ENCODE measurements around the gene FAM161B. TPM values are rescaled to one million over a fixed set of nuclear protein-coding genes. Genes with fewer than 3 reads are reported as not detected.
"Not testable (repeated sequence)": the region's sequence is repeated elsewhere in the genome, so short reads cannot be mapped to it uniquely, and the experiment has no call there.

FAM161B gene
- total RNA-seq, 4 donors from 2014 or later = 4.2 to 5.5 (median 4.6) TPM

DNA sequence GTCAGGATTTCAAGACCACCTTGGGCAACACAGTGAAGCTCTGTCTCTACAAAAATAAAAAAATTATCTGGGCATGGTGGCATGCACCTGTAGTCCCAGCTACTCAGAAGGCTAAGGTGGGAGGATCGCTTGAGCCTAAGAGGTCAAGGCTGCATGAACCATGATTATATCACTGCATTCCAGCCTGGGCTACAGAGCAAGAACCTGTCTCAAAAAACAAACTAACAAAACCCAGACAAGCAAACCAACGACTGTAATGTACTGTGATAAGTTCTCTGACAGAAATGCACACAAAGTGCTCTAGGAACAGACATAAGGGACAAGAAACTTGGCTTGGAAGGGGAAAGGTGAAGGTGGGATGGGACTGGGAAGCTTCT lies 46.8 kb upstream of the FAM161B start:
- Histone ChIP-seq H3K9me3 (no peaks in the 10 kb centered on the region), H3K27me3 (no peaks in the 10 kb centered on the region), H3K27ac (replicated peaks in 1 of 4) (no peak overlapping the region), H3K4me1 (no peaks in the 10 kb centered on the region), H3K36me3 (peaks cover 0 to 20% (median 10%) of the 10 kb centered on the region in 4 donors), H3K4me3 (no peak overlapping the region)
- 61% methylated on average over 2 of the region's 2 CpGs for WGBS
- TF ChIP-seq POLR2A (IDR thresholded peaks at IDR 0.05; ENCODE audit: low read depth) (no peak), EP300 (IDR thresholded peaks at IDR 0.05) (no peak)
- intact Hi-C loops (cut with DNase I) = no loop called here
- DNase-seq (ENCODE audit: extremely low spot score) = no peak

GRCh38 chr14:73995977-73996378 lies 46.1 kb upstream of the FAM161B start:
- WGBS = 91% methylated on average over 8 of the region's 8 CpGs
- Histone ChIP-seq H3K4me3 (no peak overlapping the region), H3K27ac (replicated peaks in 1 of 4) (no peak overlapping the region), H3K9me3 (no peaks in the 10 kb centered on the region), H3K4me1 (no peaks in the 10 kb centered on the region), H3K36me3 (peaks cover 0 to 20% (median 10%) of the 10 kb centered on the region in 4 donors), H3K27me3 (no peaks in the 10 kb centered on the region)
- TF ChIP-seq, protein P1, sequence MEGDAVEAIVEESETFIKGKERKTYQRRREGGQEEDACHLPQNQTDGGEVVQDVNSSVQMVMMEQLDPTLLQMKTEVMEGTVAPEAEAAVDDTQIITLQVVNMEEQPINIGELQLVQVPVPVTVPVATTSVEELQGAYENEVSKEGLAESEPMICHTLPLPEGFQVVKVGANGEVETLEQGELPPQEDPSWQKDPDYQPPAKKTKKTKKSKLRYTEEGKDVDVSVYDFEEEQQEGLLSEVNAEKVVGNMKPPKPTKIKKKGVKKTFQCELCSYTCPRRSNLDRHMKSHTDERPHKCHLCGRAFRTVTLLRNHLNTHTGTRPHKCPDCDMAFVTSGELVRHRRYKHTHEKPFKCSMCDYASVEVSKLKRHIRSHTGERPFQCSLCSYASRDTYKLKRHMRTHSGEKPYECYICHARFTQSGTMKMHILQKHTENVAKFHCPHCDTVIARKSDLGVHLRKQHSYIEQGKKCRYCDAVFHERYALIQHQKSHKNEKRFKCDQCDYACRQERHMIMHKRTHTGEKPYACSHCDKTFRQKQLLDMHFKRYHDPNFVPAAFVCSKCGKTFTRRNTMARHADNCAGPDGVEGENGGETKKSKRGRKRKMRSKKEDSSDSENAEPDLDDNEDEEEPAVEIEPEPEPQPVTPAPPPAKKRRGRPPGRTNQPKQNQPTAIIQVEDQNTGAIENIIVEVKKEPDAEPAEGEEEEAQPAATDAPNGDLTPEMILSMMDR (IDR thresholded peaks at IDR 0.05) = no peak
- TF ChIP-seq POLR2A (IDR thresholded peaks at IDR 0.05; ENCODE audit: low read depth) (no peak), POLR2AphosphoS5 (IDR thresholded peaks at IDR 0.05) (no peak), EP300 (IDR thresholded peaks at IDR 0.05) (no peak)
- intact Hi-C loops (cut with DNase I) = no loop called here
- DNase-seq (ENCODE audit: extremely low spot score) = no peak

GRCh38 chr14:73994926-73995325 lies 45.0 kb upstream of the FAM161B start:
- H3K27me3 ChIP-seq; H3K4me3 ChIP-seq; H3K9me3 ChIP-seq; intact Hi-C loops (cut with DNase I); DNase-seq (ENCODE audit: extremely low spot score); H3K4me1 ChIP-seq; H3K27ac ChIP-seq (replicated peaks in 1 of 4): not testable (repeated sequence)
- WGBS = 95% methylated on average over 7 of the region's 7 CpGs
- peaks cover 0 to 20% (median 10%) of the 10 kb centered on the region in 4 donors for H3K36me3 ChIP-seq

GRCh38 chr14:73991092-73991491 lies 41.2 kb upstream of the FAM161B start:
- Histone ChIP-seq H3K4me1 (no peaks in the 10 kb centered on the region), H3K9me3 (no peaks in the 10 kb centered on the region), H3K36me3 (peaks cover 13 to 26% (median 24%) of the 10 kb centered on the region in 4 donors), H3K4me3 (no peak overlapping the region), H3K27me3 (no peaks in the 10 kb centered on the region), H3K27ac (replicated peaks in 1 of 4) (no peak overlapping the region)
- 78% methylated on average over 4 of the region's 4 CpGs for WGBS
- intact Hi-C loops (cut with DNase I) = no loop called here
- DNase-seq (ENCODE audit: extremely low spot score) = no peak
- TF ChIP-seq, protein P1 (IDR thresholded peaks at IDR 0.05) = no peak
- TF ChIP-seq POLR2AphosphoS5 (IDR thresholded peaks at IDR 0.05) (no peak), POLR2A (IDR thresholded peaks at IDR 0.05; ENCODE audit: low read depth) (no peak), EP300 (IDR thresholded peaks at IDR 0.05) (no peak)

DNA sequence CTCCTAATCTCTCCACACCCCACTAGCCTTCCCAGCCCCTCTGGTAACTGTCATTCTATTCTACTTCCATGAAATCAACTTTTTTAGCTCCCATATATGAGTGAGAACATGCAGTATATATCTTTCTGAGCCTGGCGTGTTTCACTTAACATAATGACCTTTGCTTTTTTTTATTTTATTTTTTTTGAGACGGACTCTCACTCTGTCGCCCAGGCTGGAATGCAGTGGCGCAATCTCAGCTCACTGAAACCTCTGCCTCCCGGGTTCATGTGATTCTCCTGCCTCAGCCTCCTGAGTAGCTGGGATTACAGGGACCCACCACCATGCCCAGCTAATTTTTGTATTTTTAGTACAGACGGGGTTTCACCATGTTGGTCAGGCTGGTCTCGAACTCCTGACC lies 38.8 kb upstream of the FAM161B start:
- H3K9me3 ChIP-seq; intact Hi-C loops (cut with DNase I); H3K4me3 ChIP-seq; H3K27me3 ChIP-seq; DNase-seq (ENCODE audit: extremely low spot score); H3K4me1 ChIP-seq; H3K27ac ChIP-seq (replicated peaks in 1 of 4): not testable (repeated sequence)
- H3K36me3 ChIP-seq = peaks cover 13 to 41% (median 28%) of the 10 kb centered on the region in 4 donors
- WGBS = 86% methylated on average over 7 of the region's 7 CpGs

DNA sequence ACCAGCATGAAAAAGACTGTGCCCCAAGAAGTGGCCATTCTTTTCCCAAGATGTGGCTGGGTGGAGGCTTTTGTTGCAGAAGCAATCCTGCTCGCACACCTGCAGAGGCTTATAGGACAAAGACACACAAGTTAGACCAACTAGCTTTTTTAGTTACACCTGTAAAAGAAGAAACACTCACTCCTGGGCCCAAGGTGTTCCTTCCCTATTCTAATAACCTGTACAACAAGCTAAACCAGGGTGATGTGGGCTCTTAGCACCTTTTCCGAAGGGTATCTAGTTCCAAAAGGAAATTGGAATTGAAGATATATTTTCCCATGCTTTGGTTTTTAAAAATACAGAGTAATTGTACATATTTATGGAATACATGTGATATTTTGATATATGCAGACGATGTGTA lies 38.2 kb upstream of the FAM161B start:
- TF ChIP-seq POLR2AphosphoS5 (IDR thresholded peaks at IDR 0.05) (no peak), EP300 (IDR thresholded peaks at IDR 0.05) (no peak), POLR2A (IDR thresholded peaks at IDR 0.05; ENCODE audit: low read depth) (no peak)
- TF ChIP-seq, protein P1 (IDR thresholded peaks at IDR 0.05) = no peak
- Histone ChIP-seq H3K36me3 (peaks cover 13 to 41% (median 30%) of the 10 kb centered on the region in 4 donors), H3K27ac (replicated peaks in 1 of 4) (no peak overlapping the region), H3K27me3 (no peaks in the 10 kb centered on the region), H3K4me1 (no peaks in the 10 kb centered on the region), H3K4me3 (no peak overlapping the region), H3K9me3 (no peaks in the 10 kb centered on the region)
- 87% methylated on average over 3 of the region's 3 CpGs for WGBS
- no peak for DNase-seq (ENCODE audit: extremely low spot score)
- intact Hi-C loops (cut with DNase I) = no loop called here
